PC-9 (cell line): Measurements from ENCODE around the gene RNF112. TPM values are rescaled to one million over a fixed set of nuclear protein-coding genes. Genes with fewer than 3 reads are reported as not detected.

Experiments used
- BruUV-seq: library from RNA; stranded (reverse); fragments of 400-500 nt; replicated peaks from 2 replicates; lab custom pipeline; 2021; lab: Mats Ljungman, UMichigan
- CTCF ChIA-PET: fragments of 300-600 bp; sonication (Branson Sonifier 250); formaldehyde crosslinking; loops from one replicate; lab custom pipeline; 2022; ENCODE audit warnings: antibody characterized with exemption; lab: Charles Lee
- POLR2A ChIA-PET: fragments of 300-600 bp; sonication (Branson Sonifier 250); formaldehyde crosslinking; loops from one replicate; lab custom pipeline; 2022; ENCODE audit warnings: antibody characterized with exemption; ENCODE audit not compliant: unreplicated experiment; lab: Charles Lee
- DNase-seq, 2 experiments: peaks; one replicate each; pipeline versions ENCODE4 v3.0.0 to v3.0.0-alpha.2; 2015 to 2022; ENCODE audit warnings: mixed read lengths in 1 of 2
- H2AFZ ChIP-seq: fragments of 200-600 bp; sonication (generic); 2 replicates; pipeline ENCODE4 v1.8.1; 2017; ENCODE audit warnings: antibody characterized with exemption
- H3F3A ChIP-seq: fragments of 200-600 bp; sonication (generic); 2 replicates; pipeline ENCODE4 v1.8.1; 2017; ENCODE audit warnings: antibody characterized with exemption, mild to moderate bottlenecking, low read depth; ENCODE audit not compliant: insufficient read depth
- H3K27ac ChIP-seq: fragments of 200-600 bp; sonication (generic); 2 replicates; pipeline ENCODE4 v1.6.1; 2016; ENCODE audit warnings: mixed run types
- H3K27me3 ChIP-seq: fragments of 200-600 bp; sonication (generic); 2 replicates; pipeline ENCODE4 v1.6.1; 2016; ENCODE audit warnings: low read depth, mixed run types; ENCODE audit not compliant: insufficient read depth
- H3K36me3 ChIP-seq: fragments of 200-600 bp; sonication (generic); 2 replicates; pipeline ENCODE4 v1.6.1; 2016; ENCODE audit warnings: low read depth, mixed run types
- H3K4me1 ChIP-seq: fragments of 200-600 bp; sonication (generic); replicated peaks from 2 replicates; pipeline ENCODE4 v1.6.1; 2016; ENCODE audit warnings: mixed run types; ENCODE audit not compliant: insufficient read depth
- H3K4me2 ChIP-seq: fragments of 200-600 bp; sonication (generic); 2 replicates; pipeline ENCODE4 v1.6.1; 2017; ENCODE audit warnings: mixed run types
- H3K4me3 ChIP-seq: fragments of 200-600 bp; sonication (generic); 2 replicates; pipeline ENCODE4 v1.6.1; 2016; ENCODE audit warnings: mixed run types
- H3K79me2 ChIP-seq: fragments of 200-600 bp; sonication (generic); 2 replicates; pipeline ENCODE4 v1.6.1; 2017; ENCODE audit warnings: low read depth, mixed run types
- H3K9me2 ChIP-seq: fragments of 200-600 bp; sonication (generic); 2 replicates; pipeline ENCODE4 v1.8.1; 2017; ENCODE audit warnings: mild to moderate bottlenecking; ENCODE audit not compliant: insufficient read depth
- H3K9me3 ChIP-seq: fragments of 200-600 bp; sonication (generic); 2 replicates; pipeline ENCODE4 v1.8.1; 2016; ENCODE audit warnings: low read depth; ENCODE audit not compliant: insufficient read depth
- H4K20me1 ChIP-seq: fragments of 200-600 bp; sonication (generic); 2 replicates; pipeline ENCODE4 v1.8.1; 2017; ENCODE audit not compliant: insufficient read depth
- EZH2 ChIP-seq: fragments of 200-600 bp; sonication (generic); IDR thresholded peaks from 2 replicates; pipeline ENCODE4 v1.8.0; 2017; ENCODE audit warnings: antibody characterized with exemption, low read depth
- intact Hi-C: fragments of 100-400 bp; cut with micrococcal nuclease; formaldehyde crosslinking; loops from one replicate; pipeline ENCODE4 v1.10.0; 2022; ENCODE audit not compliant: unreplicated experiment
- total RNA-seq: library from RNA; stranded (reverse); gene quantifications from 2 replicates; pipeline ENCODE4 v1.2.3, GENCODE V29; 2021
- TF ChIP-seq, protein P1 (sequence below): fragments of 200-600 bp; sonication (generic); conservative IDR thresholded peaks from 2 replicates; pipeline ENCODE4 v1.6.1; 2017; ENCODE audit warnings: mixed run types, antibody characterized with exemption, mild to moderate bottlenecking, moderate library complexity

Gene RNF112
- total RNA-seq, 1 experiment from 2014 or later, result 2.0 TPM

DNA sequence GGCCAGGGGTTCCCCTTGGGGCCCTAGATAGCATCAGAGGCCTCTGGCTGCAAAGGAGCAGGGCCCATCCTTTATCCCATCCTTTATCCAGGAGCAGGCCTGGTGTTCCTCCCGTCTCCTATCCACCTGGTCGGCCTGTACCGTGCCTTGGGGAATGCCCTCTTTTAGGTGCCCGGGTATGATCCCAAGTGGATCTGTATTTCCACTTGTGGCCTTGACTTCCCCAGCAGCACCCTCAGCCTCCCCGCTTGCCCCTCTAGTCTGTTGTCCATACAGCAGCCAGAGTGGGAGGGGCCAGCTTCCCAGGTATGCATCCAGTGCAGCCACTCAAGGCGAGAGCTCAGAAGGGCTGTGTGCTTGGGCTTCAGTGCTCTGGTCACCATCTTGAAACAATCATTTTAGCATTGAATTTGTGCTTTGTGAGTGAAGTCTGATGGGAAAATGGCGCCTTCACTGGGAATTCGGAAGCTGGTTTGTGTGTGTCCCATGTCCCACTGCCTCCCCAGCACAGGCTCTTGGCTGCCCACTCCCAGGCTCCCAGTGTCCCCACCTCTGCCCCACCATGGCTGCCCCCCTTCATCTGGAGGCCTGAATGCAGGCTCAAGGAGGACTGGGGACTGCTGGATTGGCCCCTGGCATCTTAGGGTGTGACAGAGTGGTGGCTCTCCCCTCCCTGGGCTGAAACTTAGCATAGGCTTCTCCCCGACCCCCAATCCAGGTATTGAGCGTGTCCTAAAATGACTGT is 3.3 kb upstream of the RNF112 start:
- DNase-seq, result no peak
- BruUV-seq, result no TSS peak
- no peaks in the 10 kb centered on the region for H4K20me1 ChIP-seq
- no peaks in the 10 kb centered on the region; the same call in 1 of the 2 replicates for H3K4me1 ChIP-seq
- H3K9me3 ChIP-seq, result no peaks in the 10 kb centered on the region
- no peak overlapping the region for H2AFZ ChIP-seq
- H3K27ac ChIP-seq, result no peak overlapping the region
- no peak overlapping the region for H3K4me3 ChIP-seq
- H3K27me3 ChIP-seq, result no peaks in the 10 kb centered on the region
- intact Hi-C loops, result no loop called here
- H3K36me3 ChIP-seq, result no peaks in the 10 kb centered on the region
- no peak overlapping the region for H3K4me2 ChIP-seq
- 0 out of 2 replicates have a peak, but pooled peaks cover 8% of the 10 kb centered on the region for H3F3A ChIP-seq
- TF ChIP-seq, protein P1, sequence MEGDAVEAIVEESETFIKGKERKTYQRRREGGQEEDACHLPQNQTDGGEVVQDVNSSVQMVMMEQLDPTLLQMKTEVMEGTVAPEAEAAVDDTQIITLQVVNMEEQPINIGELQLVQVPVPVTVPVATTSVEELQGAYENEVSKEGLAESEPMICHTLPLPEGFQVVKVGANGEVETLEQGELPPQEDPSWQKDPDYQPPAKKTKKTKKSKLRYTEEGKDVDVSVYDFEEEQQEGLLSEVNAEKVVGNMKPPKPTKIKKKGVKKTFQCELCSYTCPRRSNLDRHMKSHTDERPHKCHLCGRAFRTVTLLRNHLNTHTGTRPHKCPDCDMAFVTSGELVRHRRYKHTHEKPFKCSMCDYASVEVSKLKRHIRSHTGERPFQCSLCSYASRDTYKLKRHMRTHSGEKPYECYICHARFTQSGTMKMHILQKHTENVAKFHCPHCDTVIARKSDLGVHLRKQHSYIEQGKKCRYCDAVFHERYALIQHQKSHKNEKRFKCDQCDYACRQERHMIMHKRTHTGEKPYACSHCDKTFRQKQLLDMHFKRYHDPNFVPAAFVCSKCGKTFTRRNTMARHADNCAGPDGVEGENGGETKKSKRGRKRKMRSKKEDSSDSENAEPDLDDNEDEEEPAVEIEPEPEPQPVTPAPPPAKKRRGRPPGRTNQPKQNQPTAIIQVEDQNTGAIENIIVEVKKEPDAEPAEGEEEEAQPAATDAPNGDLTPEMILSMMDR, result no peak
- no peak for TF ChIP-seq EZH2
- no peaks in the 10 kb centered on the region for H3K79me2 ChIP-seq
- CTCF ChIA-PET, result interaction anchor here (0.6 kb wide), 2 partner anchors 29 to 62 kb away, joined by 3 to 5 read pairs; partner anchors contain the start of gene MAPK7
- no peaks in the 10 kb centered on the region for H3K9me2 ChIP-seq
- POLR2A ChIA-PET, result interaction anchor here (0.6 kb wide), 1 partner anchor 16 kb away, joined by 4 read pairs; no protein-coding TSS in a partner anchor

DNA sequence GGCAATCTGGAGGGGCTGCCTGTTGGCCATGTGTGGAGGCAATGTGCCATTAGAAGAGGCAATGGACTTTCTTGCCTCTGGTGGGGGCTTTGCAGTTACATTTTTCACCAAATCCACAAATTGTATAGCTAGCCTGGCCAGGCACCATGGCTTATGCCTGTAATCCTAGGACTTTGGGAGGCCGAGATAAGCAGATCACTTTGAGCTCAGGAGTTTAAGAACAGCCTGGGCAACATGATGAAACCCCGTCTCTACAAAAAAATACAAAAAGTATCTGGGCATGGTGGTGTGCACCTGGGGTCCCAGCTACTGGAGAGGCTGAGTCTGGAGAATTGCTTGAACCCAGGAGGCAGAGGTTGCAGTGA is 2.7 kb upstream of the RNF112 start:
- ChIA-PET CTCF (interaction anchor here (0.6 kb wide), 1 partner anchor 30 kb away, joined by 3 read pairs; the partner anchor contains the start of gene MAPK7), POLR2A (no interaction called here)
- Histone ChIP-seq H4K20me1 (no peaks in the 10 kb centered on the region), H3F3A (0 out of 2 replicates have a peak, but pooled peaks cover 8% of the 10 kb centered on the region), H2AFZ (no peak overlapping the region), H3K27me3 (no peaks in the 10 kb centered on the region), H3K27ac (no peak overlapping the region), H3K4me1 (no peaks in the 10 kb centered on the region; the same call in 1 of the 2 replicates), H3K79me2 (no peaks in the 10 kb centered on the region), H3K4me3 (no peak overlapping the region), H3K36me3 (no peaks in the 10 kb centered on the region), H3K9me3 (no peaks in the 10 kb centered on the region), H3K9me2 (no peaks in the 10 kb centered on the region), H3K4me2 (no peak overlapping the region)
- DNase-seq, result no peak
- BruUV-seq, result no TSS peak
- intact Hi-C loops, result no loop called here
- TF ChIP-seq EZH2, result no peak
- TF ChIP-seq, protein P1, result no peak

DNA sequence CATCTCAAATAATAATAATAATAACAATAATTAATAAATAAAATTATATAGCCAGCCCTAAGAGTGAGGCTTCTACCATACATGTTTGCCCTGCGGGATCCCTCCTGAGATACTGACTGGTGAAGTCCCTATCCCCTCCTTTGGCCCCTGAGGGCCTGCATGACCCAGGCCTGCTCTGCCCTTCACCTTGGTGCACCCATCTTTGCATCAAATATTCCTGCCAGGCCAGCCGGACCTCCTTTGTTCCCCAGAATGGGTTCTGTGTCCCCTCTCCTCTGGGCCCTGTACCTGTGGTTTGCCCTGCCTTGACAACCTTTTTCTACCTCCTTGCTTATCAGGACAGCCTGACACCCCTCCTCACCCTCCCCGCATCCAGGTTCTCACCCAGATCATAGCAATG is 2.0 kb upstream of the RNF112 start:
- DNase-seq, result no peak
- H3K4me2 ChIP-seq, result no peak overlapping the region
- BruUV-seq, result no TSS peak
- no peaks in the 10 kb centered on the region; the same call in 1 of the 2 replicates for H3K4me1 ChIP-seq
- no peaks in the 10 kb centered on the region for H3K9me2 ChIP-seq
- TF ChIP-seq, protein P1, result no peak
- no peak for TF ChIP-seq EZH2
- no peaks in the 10 kb centered on the region for H3K9me3 ChIP-seq
- H3K27ac ChIP-seq, result no peak overlapping the region
- no peak overlapping the region for H2AFZ ChIP-seq
- ChIA-PET POLR2A (no interaction called here), CTCF (no interaction called here)
- no peaks in the 10 kb centered on the region for H3K27me3 ChIP-seq
- H3K36me3 ChIP-seq, result no peaks in the 10 kb centered on the region
- H3K4me3 ChIP-seq, result no peak overlapping the region
- no peaks in the 10 kb centered on the region for H4K20me1 ChIP-seq
- no peaks in the 10 kb centered on the region for H3K79me2 ChIP-seq
- intact Hi-C loops, result no loop called here
- H3F3A ChIP-seq, result 0 out of 2 replicates have a peak, but pooled peaks cover 8% of the 10 kb centered on the region
